ENCODE measurements around the gene IMMP2L.
"Not testable (repeated sequence)": the region's sequence is repeated elsewhere in the genome, so short reads cannot be mapped to it uniquely, and the experiment has no call there.

Gene IMMP2L

DNA sequence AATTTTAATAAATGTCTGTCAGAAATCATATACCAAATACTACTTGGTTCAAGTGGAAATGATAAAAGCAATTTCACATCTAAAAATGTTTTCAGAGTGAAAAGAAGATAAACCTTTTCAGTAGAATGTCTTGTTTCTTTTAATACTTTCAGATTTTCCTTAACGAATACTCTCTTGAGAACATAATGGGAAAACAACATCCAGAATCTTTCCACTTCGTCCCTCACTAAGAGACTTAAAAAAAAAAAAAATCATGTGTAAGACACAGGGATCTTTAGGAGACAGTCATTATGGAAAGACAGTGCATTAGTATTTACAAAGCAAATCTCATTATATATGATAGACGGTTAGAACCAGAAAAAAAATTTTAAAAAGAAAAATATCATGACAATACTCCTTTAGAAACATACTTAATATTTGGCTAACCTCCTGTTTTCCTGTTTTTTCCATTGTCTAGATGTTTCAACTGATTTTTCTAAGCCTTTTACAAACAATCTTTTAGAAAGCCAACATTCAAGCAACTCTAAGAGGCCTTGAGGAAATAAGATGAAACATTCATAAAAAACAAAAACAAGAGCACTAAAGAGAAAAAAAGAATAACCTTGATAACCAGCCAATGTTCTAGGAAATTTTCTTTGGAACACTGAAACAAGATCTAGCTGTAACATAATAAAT, 811.2 kb downstream of the IMMP2L start:
- DNase-seq (ENCODE audit: low read depth, low spot score): no peak

DNA sequence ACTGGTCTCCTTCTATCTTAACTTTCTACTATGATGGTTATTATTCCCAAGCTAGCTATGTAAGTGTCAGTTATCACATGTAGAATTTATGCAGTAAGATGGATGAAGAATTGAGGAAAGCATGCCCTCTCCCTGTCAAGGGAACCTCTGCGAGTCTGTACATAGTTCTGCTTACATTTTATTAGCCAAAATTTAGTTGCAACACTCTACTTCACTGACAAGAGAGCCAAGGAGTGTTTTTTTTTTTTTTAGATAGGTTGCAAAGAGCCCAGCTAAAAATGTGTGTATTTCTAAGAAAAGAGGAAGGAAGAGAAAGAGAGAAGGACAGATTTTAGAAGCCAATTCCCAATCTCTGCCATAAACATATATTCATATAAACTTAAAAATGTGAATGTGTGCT, 829.1 kb downstream of the IMMP2L start:
- no peak for DNase-seq (ENCODE audit: low read depth, low spot score)

GRCh38 chr7:110724811-110725210, 837.5 kb downstream of the IMMP2L start:
- no peak for DNase-seq (ENCODE audit: low read depth, low spot score)

- DNase-seq (ENCODE audit: low read depth, low spot score): no peak
Observed at GRCh38 chr7:110721395-110721794, 840.9 kb downstream of the IMMP2L start.

- no peak for DNase-seq (ENCODE audit: low read depth, low spot score)
Observed at GRCh38 chr7:110720626-110721025, 841.7 kb downstream of the IMMP2L start.

DNA sequence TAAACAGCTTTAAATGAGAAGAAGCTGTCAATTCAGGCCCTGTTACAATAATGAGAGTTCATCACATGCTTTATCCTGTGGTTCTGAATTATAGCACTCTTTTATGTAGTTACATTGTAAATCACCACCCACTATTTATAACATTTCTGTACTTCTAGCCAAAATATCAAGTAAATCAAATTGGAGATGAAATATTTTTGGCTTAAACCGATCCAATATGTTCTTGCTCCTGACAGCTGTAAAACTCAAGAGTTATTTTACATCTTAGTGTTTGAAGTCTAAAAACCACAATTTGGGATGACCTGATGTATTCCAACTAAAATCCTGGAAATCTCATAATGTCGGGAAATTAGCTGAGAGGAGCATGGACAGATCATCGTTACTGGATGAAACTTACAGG, 842.6 kb downstream of the IMMP2L start:
- no peak for DNase-seq (ENCODE audit: low read depth, low spot score)

GRCh38 chr7:110718503-110719205, 843.6 kb downstream of the IMMP2L start:
- DNase-seq (ENCODE audit: low read depth, low spot score): no peak

GRCh38 chr7:110704225-110704624, 858.1 kb downstream of the IMMP2L start:
- DNase-seq (ENCODE audit: low read depth, low spot score): no peak

- no peak for DNase-seq (ENCODE audit: low read depth, low spot score)
Observed at GRCh38 chr7:110698576-110698975, 863.7 kb downstream of the IMMP2L start.

GRCh38 chr7:110693344-110693743, 868.9 kb downstream of the IMMP2L start:
- no peak for DNase-seq (ENCODE audit: low read depth, low spot score)

DNA sequence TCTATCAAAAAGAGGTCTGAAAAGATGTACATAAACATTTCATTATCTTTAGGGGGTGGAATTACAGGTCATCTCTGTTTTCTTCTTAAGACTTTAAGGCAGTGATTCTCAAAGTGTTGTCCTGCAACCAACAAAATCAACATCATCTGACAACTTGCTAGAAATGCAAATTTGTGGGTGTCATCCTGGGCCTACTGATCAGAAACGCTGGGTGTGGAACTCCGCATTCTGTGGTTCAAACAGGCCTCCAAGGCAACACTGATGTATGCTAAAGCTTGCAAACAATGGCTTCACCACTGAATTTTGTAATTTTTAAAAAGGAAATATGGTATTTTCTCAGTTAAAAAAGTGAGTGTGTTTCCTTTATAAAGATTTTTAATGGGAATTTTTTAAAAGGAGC, 873.4 kb downstream of the IMMP2L start:
- no peak for DNase-seq (ENCODE audit: low read depth, low spot score)

DNA sequence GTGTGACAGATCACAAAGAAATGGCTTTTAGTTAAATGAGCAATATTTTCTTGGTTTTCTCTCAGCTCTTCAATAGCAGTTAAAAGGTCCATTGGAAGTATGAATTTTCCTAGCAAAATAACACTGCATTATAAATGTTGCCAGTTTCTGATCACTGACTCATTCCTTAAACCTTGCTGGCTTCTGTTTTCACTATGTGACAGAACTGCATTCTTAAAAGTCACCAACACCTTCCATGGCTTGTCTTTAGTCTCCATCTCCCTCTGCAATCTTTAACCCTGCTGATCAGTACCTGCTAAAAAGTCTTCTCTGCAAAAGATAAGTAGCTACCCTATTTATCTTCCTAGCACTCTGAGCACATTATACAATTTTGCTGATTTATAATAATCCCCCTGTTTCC, 876.4 kb downstream of the IMMP2L start:
- DNase-seq (ENCODE audit: low read depth, low spot score): no peak

DNA sequence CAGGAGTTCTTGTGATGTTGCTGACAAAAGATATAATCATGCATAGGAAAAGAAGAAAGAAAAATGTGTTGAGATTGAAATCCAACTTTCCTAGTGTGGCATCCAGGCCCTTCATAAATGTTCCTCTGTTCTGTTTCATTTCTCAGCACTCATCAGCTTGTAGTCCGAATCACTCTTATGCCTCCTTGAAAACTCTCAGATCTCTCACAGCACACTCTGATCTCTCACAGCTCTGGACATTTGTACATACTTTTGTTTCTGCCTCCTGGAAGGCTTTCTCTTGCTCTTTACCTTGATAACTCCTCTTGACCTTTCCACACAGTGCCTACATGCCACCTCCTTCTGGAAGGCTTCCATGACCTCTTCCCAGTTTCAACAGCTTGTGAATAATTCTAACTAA, 880.4 kb downstream of the IMMP2L start:
- no peak for DNase-seq (ENCODE audit: low read depth, low spot score)

DNA sequence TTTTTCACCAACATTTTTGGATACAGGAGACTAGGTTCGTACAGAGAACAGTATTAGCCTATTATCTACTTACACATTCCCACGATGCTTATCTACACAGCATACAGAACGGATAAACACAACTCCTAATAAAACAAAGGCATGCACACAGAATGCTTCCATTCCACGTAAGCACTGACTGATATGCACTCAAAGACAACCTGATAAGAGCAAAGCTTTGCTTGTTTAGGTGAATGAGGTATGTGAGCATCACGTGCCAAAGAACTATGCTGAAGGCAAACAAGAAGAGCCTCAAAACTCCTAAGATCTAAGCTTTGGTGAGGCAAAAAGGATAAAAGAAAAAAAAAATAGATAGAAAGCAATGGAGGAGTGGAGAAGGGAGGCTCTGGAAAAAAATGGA, 884.9 kb downstream of the IMMP2L start:
- DNase-seq (ENCODE audit: low read depth, low spot score): no peak

- DNase-seq (ENCODE audit: low read depth, low spot score): no peak
Observed at GRCh38 chr7:110676785-110677184, 885.5 kb downstream of the IMMP2L start.

- no peak for DNase-seq (ENCODE audit: low read depth, low spot score)
Observed at GRCh38 chr7:110675383-110676103, 886.7 kb downstream of the IMMP2L start.

GRCh38 chr7:110673148-110673547, 889.1 kb downstream of the IMMP2L start:
- DNase-seq (ENCODE audit: low read depth, low spot score): no peak

GRCh38 chr7:110669410-110669809, 892.9 kb downstream of the IMMP2L start:
- no peak for DNase-seq (ENCODE audit: low read depth, low spot score)

GRCh38 chr7:110664803-110665202, 897.5 kb downstream of the IMMP2L start:
- no peak for DNase-seq (ENCODE audit: low read depth, low spot score)

DNA sequence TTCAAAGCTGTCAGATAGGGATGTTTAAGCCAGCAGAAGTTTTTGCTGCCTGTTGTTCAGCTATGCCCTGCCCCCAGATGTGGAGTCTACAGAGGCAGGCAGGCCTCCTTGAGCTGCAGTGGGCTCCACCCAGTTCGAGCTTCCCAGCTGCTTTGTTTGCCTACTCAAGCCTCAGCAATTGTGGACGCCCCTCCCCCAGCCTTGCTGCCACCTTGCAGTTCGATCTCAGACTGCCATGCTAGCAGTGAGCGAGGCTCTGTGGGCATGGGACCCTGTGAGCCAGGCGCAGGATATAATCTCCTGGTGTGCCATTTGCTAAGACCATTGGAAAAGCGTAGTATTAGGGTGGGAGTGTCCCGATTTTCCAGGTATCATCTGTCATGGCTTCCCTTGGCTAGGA, 901.7 kb downstream of the IMMP2L start:
- not testable (repeated sequence) for DNase-seq (ENCODE audit: low read depth, low spot score)

GRCh38 chr7:110650328-110650727, 912.0 kb downstream of the IMMP2L start:
- no peak for DNase-seq (ENCODE audit: low read depth, low spot score)

DNA sequence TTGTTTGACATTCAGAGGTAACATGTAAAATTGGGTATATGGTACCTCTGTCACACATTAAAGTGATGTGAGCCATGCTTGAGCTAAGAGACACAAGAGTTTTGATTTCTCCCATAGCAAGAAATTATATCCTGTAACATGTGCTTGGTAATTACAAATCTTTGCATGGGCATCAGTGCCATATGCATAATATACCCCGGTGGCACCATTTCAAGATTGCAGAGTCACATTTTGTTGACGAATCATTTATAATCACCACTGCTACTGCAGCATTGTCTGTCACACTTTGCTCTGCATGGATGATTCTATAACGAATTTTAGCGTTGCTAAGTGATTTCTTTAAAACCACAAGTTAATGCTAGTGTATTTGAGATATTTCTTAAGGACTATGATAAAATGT, 915.0 kb downstream of the IMMP2L start:
- DNase-seq (ENCODE audit: low read depth, low spot score): no peak

GRCh38 chr7:110646804-110647203, 915.5 kb downstream of the IMMP2L start:
- DNase-seq (ENCODE audit: low read depth, low spot score): no peak

Data from smooth muscle cell of the brain vasculature (primary cell).